GM18508 (cell line): ENCODE results near the gene EIF1AY.
"Not testable (repeated sequence)": the region's sequence is repeated elsewhere in the genome, so short reads cannot be mapped to it uniquely, and the experiment has no call there.

ENCODE experiments used
- ATAC-seq: cut with Tn5 transposase; IDR thresholded peaks from one replicate; pipeline ENCODE4 v1.9.1; 2021; ENCODE audit warnings: moderate number of reproducible peaks; ENCODE audit not compliant: insufficient read depth, unreplicated experiment

The EIF1AY gene, protein sequence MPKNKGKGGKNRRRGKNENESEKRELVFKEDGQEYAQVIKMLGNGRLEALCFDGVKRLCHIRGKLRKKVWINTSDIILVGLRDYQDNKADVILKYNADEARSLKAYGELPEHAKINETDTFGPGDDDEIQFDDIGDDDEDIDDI

DNA sequence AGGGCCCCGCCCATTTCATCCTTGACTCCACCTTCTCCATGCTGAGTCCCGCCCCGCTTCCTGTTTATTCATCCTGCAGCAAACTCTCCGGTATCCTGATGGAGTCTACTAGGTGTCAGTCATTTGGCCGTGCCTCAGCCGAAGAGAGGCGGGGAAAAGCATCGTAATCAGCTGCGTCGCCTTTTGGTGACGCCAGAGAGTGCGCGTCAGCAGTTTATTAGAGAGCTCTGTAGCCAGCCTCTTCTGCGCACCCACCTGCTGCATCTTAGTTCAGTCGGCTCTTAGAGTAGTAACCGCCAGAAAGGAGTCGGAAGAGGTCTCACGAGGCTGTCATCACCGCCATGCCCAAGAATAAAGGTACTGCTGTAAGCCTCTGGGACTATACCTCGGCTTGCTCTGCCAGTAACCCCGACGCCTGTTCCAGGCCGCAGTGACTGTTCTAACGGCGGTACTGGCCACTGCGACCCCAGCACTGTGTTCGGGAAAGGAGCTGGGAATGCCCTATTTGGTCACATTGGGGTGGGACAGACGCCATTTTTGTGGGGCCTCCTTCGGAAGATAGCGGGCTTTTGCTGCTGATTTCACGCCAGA is at the start of gene EIF1AY:
Gene EIF1AY (plus strand): TSS at position 246 of the 591 bp plus-strand sequence. CDS start 96 bp downstream, at position 342.
- no peak for ATAC-seq

- ATAC-seq, result no peak
These were observed 47.1 kb upstream of the EIF1AY start for GRCh38 chrY:20528435-20528834.

DNA sequence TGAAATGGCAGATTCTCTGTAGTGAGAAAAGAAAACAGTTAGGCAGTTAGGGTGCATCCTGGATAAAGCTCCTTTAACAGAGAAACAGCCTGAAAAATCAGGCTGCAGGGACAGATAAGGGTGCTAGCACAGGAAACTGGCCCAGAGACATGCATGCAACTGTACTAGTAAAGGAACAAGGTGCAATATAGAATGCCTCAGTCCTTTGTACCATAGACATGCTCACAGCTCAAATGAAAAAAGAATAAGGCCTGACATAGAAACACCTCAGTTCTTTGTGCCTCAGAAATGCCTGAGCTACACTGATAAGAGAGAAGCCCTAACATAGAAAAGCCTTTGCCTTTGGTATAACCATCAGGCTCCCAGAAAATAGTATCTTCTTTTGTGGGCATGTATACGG is 37.4 kb upstream of the EIF1AY start:
- no peak for ATAC-seq

GRCh38 chrY:20538933-20539332 is 36.6 kb upstream of the EIF1AY start:
- ATAC-seq, result no peak

DNA sequence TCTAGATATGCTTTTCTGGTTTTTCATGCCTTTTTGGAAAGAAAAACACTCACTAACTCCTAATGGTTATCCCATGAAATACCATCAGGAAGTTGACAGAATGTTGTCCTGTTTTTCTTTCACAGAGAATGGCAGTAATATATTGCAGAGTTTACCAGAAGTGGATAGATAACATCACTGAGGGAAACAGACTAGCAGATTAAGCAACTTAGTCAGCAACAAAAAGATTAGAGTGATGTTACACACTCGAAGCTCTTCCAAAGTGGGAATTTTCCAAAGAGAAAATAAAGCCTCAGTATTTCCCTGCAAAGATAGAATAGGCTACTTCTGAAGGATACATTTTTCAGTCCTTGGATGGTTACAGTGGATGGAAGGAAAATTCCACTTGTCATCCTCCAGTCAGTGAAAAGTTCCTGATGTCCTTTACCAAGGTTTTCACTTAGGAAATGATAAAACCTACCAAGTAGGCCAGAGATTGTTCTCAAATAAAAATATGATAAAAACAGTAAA is 31.1 kb upstream of the EIF1AY start:
- no peak for ATAC-seq

- ATAC-seq, result no peak
These were observed 29.5 kb upstream of the EIF1AY start for GRCh38 chrY:20546071-20546470.

DNA sequence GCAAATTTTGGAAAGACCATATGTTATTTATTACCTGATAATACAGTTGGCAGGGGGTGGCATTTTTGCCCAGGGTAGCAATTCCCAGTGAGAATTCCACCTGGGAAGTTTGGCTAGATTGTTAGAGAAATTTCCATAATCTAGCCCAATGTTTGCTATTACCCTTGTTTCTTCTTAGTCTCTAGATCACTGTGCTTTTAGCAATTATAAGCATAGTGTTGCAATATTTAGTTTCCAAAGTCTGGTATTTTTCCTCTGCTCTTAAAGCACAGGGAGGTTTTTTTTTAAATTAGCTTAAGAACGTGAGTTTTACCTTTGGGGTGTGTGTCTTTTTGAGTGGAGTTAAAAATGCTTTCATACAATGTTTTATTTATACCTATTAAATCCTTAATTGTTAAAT is 26.3 kb upstream of the EIF1AY start:
- ATAC-seq, result no peak

DNA sequence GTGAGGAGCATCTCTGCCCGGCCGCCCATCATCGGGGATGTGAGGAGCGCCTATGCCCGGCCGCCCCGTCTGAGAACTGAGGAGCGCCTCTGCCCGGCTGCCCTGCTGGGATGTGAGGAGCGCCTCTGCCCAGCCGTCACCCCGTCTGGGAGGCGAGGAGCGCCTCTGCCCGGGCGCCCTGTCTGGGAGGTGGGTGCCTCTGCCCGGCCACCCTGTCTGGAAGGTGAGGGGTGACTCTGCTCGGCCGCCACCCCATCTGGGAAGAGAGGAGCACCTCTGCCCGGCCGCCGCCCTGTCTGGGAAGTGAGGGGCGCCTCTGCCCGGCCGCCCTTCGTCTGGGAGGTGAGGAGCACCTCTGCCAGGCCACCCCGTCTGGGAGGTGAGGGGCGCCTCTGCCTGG is 23.7 kb upstream of the EIF1AY start:
- ATAC-seq, result no peak

DNA sequence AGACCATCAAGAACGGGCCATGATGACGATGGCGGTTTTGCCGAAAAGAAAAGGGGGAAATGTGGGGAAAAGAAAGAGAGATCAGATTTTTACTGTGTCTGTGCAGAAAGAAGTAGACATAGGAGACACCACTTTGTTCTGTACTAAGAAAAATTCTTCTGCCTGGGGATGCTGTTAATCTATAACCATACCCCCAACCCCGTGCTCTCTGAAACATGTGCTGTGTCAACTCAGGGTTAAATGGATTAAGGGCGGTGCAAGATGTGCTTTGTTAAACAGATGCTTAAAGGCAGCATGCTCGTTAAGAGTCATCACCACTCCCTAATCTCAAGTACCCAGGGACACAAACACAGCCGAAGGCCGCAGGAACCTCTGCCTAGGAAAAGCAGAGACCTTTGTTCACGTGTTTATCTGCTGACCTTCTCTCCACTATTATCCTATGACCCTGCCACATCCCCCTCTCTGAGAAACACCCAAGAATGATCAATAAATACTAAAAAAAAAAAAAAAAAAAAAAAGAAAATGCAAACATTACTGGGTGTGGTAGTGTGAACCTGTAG is 22.7 kb upstream of the EIF1AY start:
- ATAC-seq, result not testable (repeated sequence)

- no peak for ATAC-seq
These were observed 19.8 kb upstream of the EIF1AY start for GRCh38 chrY:20555820-20556219.

DNA sequence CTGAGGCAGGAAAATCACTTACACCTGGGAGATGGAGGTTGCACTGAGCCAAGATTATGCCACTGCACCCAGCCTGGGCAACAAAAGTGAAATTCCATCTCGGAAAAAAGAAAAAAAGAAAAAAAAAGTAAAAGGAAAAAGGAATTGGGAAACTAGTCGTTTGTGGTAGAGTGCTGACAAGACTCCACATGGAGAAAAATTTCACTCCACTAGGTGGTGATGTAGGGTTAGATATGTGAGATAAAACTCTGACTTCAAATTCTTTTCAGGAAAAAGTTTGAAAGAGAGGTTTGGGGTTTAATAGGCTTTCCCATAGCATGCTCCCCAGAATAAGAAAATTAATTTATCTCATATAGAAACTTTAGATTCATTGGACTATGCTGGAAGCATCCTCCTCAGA is 16.9 kb upstream of the EIF1AY start:
- ATAC-seq, result no peak

DNA sequence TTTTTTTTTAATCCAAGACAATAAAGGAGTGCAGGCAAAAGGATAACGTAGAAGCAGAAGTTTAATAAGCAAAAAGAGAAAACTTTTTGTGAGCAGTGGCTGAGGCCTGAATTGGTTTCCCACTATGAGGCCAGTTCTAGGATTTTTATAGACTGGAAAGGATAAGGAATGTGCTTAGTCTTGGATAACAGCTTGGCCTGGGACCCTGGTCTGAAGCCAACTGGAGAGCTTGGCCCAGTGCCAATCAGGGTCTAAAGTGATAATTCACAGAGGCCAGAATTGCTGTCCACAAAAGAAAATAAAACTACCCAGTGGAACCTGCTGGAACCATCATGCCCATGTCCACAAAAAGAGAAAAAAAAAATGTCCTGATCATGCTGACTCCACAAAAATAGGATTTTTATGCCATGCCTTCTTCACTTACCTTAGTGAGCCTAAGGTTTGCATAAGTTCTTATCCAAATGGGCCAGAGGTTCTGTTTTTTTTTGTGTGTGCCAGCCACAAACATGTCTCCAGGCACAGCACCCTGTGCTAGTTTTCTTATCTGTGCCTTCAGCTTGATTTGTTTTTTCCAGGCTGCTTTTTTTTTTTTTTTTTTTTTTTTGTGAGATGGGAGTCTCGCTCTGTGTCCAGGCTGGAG is 15.6 kb upstream of the EIF1AY start:
- ATAC-seq, result no peak

- ATAC-seq, result no peak
These were observed 4.3 kb upstream of the EIF1AY start for GRCh38 chrY:20571306-20571705.

- no peak for ATAC-seq
These were observed 930 bp downstream of the EIF1AY start for GRCh38 chrY:20576506-20576905.

DNA sequence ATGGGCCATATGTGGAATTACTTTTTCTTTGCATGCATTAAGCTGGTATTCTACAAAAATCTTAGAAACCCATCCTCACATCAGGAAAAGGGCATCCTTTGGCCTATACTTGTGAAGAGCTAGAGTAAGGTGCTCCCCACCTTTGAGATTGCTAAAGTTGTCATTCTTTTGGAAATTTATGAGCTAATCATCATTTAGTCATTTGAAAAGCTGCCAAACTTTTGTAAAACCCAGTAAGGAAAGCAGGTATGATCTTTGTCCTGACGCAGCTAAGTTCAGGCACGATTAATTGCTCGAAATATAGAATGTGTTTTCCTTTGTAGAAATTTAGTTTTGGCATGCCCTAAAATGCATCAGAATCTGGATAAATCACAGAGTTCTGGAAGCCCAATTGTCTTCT is 2.6 kb downstream of the EIF1AY start:
- no peak for ATAC-seq

GRCh38 chrY:20581687-20582086 is 6.1 kb downstream of the EIF1AY start:
- ATAC-seq, result no peak

- no peak for ATAC-seq
These were observed 10.6 kb downstream of the EIF1AY start for GRCh38 chrY:20586161-20586560.
